HG03378 (cell line): ENCODE measurements around the gene NOTCH2NLA.
A peak's percentile ranks its signal among the peaks of the same experiment; 100 is the strongest.
"Not testable (repeated sequence)": the region's sequence is repeated elsewhere in the genome, so short reads cannot be mapped to it uniquely, and the experiment has no call there.

Experiments used
- ATAC-seq: cut with Tn5 transposase; IDR thresholded peaks from one replicate; pipeline ENCODE4 v1.9.1; 2021; ENCODE audit warnings: mild to moderate bottlenecking, moderate library complexity; ENCODE audit not compliant: unreplicated experiment

Gene NOTCH2NLA

DNA sequence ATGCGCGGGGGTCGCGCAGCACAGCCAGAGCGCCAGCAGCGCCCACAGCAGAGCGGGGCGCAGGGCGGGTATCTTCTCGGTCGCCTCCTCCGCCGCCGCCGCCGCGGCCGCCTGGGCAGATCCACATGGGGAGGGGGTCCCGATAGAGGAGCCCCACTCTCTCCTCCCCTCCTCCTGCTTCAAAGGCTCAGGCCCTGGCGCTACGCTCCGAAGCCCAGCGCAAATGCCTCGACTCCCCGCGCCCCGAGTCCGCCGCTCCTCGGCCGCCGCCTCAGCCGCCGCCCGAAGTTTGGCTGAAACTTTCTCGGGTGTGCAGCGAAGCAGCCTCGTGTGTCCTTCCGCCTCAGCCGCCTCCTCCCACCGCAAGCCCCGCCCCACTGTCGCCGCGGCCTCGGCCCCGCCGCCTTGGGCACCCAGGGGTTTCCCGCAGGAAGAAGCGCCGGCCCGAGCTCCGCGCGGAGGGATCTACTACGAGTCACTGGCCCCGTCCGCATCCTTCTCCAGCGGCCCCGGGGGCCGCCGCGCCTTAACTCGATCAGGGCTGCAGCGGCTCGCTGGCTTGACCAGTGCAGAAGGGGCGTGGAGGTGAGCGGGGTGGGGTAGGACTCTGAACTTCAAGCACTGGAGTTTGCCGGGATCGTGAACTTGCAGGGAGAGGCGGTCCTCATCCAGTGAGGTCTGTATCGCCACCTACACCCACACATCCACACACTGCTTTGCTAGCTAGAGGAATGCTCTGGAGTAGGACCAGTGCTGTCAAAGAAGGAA is at the start of gene NOTCH2NLA:
Gene NOTCH2NLA, minus strand, starts transcription at position 312 of the 768 bp plus-strand sequence. CDS start 39,684 bp downstream, outside the sequence.
- ATAC-seq: not testable (repeated sequence)

DNA sequence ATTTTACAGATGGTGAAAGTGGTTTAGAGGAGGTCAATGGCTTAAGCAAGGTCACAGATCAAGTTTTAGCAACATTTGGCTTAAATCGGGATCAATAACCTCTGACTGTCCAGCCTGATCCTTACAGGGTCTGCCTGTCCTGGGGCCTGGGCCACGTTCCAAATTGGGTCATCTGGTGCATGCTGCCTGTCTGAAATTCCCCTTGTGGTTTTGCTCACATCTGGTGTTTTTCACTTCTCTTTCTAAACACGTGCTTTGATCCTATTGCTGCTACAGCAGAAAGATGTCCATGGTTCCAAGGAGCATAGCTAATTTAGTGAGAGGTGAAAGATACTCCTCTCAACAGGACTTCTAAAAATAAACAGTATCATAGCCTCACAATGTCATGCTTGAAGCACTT is 49.5 kb upstream of the NOTCH2NLA start:
- ATAC-seq: peak; percentile 78

DNA sequence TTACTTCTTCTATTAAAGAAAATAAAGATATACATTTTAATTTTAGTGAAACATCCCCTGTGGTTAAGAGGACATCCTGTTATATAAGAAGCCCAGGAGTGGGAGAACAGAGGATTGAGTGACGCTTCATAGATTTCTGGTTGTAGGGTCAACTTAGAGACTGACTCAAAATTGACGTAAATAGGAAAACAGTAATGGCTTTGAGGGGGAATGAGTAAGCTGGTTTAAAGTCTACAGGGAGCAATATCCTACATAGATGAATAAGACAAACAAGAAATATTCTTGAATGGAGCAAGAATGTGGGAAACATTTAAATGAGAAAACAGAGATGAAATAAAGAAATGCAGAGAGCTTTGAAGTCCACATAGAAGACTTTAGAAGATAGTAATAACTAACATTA is 48.3 kb upstream of the NOTCH2NLA start:
- not testable (repeated sequence) for ATAC-seq

DNA sequence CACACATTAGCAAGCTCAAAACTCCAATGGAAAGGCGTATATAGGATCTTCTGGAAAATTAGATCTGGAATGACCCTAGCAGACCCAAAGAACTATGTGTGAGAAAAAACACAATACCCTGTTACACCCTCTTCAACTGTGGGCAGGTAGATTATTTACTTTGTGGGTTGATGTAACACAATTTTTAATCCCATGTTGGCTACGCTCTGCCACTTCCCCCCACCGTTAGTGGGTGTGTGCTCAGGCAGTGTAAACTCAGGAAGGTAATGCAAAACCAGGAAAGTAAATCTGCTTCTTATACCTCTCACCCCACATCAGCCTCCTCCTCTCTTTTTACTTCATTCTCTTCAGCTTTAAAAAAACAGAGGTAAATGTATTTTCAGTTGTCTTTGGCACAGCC is 45.3 kb upstream of the NOTCH2NLA start:
- ATAC-seq: not testable (repeated sequence)

DNA sequence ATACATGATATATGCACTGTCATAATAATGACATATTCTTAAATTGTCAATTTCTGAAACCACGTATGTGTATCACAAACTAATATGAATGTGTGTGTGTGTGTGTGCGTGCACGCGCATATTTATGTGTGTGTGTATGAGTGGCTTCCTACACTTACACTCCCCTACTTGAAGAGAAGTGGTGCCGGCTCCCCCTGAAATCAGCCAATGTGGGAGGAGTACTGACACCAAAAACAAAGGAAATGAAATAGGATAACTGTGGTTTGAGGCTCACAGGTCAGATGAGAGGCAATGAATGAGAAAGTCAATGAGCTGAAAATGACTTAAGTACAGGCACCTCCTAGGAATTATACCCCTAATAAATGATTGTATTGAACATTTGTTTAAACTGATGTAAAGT is 44.4 kb upstream of the NOTCH2NLA start:
- not testable (repeated sequence) for ATAC-seq

DNA sequence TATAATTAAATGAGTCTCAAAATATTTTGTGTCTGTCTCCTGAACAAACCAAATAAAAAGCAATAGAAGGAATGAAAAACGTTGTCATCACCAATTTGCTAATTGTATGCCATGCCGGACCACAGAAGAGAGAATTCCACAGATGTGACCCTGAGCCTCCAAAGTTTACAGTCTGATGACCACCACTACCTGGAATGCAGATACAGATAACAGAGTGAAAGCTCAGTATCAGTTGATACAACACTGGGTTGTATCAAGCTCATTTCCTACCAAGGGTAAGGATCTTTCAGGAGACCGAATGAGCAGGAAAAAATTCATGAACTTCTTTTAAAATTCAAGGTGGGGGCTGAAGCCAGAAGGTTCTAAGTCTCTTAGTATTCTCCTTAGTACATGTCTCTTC is 43.9 kb upstream of the NOTCH2NLA start:
- not testable (repeated sequence) for ATAC-seq

DNA sequence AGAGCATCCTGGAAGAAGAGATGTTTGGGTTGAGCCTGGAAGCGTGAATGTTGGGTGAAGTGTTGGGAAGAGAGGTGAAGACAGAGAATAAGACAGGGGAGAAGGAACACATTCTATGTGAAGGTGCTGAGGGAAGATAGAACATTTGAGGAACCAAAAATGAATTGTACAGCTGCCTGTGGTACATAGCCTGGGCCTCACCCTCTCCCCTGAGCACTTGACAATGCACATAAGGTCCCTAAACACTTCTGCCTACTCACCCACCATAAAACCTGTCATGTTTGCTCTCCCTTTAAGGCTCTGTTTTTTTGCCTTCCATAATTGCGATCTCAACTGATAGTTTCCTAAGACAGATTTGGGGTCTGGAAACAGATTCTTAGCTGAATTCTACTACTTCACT is 43.2 kb upstream of the NOTCH2NLA start:
- ATAC-seq: not testable (repeated sequence)

DNA sequence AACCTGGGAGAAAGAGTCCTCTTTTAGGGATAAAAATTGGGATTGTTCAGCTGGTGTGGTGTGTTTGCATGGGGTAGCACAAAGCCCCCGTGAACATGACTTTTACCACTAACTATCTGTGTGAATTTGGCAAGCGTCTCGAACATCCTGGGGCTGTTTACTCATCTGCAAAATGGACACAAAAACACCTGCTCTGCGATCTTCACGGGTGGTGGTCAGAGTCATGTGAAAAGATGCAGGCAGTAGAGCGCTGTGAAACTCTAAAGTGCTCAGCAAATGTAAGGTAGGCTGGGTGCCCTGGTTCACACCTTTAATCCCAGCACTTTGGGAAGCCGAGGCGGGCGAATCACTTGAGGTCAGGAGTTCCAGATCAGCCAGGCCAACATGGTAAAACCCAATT is 41.3 kb upstream of the NOTCH2NLA start:
- ATAC-seq: not testable (repeated sequence)

DNA sequence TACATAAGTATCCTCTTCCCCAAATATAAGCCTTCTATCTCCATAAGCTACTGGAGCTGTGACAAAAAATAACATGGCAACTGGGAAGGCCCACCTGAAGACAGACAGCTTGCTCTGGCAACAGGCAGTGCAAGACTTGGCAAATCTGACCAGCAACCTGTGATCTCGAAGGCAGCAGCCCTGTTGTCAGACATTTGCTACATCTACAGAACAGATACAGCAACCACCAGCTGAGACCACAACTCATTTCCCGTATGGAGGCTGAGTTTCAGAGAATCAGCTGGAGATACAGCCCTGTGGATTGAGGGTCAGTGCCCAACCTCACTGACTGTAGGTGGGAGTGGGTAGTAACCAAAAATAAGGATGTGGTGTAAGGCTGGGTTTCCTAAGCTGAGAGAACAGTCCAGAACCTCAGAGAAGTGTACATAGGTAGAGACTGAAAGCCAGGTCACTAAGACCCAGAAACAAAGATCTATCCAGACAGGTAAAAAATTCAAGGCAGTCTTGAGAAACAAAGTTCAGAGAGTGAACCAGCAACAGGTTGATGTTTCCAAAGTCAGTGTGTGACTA is 37.4 kb upstream of the NOTCH2NLA start:
- not testable (repeated sequence) for ATAC-seq

DNA sequence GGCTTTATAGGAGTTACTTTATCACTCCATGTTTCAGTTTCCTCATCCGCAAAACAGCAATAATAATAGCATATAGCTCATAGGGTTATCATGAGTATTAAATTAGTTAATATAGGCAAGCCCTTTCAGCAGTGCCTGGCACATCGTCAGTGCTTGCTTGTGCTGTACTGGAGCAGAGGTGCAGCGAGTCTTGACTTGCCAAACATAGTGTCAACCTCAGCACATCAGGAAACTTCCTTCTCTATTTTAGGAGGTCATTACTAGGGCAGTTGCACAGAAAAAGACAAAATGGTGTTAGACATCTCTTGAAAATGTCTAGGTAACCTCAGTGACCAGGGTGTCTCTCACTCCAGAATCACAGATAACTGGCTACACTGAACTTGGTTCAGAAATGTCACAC is 35.9 kb upstream of the NOTCH2NLA start:
- not testable (repeated sequence) for ATAC-seq

DNA sequence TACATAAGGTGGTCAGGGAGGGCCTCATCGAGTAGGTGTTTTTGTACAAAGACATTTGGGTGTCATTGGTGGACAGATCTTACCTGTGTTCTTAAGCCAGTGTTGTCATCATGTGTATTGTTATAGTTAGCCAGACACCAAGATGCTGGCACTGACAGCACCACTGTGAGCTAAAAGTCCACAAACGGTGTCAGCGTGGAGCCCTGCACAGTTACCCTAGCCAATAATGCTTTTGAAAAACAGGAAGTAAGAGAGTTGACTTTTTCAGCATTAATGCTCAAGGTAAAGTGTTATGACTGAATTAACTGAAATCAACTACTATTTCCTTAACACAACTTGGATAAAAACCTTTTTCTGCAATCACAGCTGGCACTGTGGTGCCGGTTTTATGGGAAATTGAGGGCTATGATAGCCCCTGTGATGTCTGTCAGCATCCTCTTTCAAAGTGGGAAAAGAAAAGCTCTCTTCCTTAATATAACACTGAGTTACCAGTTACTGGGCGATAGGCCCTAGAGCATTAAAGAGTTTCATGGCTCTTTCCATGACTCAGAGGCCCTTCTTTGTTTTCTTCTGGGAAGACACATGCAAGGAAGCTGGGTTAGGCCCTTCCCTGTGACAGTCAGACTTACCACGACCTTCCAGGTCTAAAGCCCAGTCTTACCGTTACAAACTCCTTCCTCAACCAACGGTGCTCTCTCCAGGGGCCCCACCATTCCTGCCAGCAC is 31.3 kb upstream of the NOTCH2NLA start:
- ATAC-seq: not testable (repeated sequence)

DNA sequence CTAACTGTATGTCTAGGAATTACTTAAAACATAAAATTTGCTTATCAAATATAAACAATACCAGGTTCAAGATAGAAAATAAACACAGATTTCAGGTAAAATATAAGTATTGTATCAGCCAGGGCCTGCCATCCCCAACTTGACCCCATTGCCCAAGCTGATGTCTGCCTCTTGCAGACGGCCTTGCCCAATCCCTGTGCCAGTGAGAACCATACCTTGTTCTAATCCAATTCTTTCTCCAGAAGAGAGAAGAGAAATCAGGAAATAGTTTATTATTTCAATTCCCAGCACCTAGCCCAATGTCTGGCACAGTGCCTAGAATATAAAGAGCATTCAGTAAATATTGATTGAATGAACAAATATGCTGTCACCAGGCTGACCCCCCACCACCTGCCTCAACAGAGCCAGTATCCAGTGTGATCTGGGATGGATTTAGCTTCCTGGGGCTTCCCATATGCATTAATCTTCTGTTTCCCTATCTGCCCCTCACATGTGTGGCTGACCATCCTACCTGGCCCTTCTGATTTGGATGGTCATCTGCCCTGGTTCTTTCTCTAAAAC is 29.3 kb upstream of the NOTCH2NLA start:
- ATAC-seq: not testable (repeated sequence)

DNA sequence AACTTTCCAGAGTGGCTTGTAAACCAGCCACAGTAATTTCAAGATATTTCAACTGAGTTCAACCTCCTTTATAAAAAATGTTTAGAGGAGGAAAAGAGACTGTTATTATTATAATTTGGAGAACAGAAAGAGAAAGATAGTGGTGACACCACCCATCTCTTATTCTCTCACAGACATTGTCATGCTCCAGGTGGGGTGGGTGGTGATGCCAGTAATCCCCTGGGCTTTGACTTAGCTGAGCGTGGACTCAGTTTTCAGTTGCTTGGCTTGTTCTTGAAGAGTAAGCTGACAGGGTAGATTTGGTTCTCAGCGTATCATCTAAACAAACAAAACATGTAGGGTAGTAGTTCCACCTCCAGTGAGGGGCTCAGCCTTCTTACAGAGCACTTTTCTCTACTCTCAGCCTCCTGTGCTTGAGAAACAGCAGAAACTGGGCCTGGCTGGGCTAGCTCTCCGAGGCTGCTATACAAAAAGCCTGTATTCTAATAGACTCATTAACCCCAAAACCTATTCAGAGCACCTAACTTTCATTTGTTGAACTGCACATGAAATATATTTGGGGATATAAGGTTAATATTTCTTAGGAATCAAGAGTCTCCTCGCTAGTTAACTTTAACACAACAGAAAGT is 25.9 kb upstream of the NOTCH2NLA start:
- ATAC-seq: peak; percentile 44

DNA sequence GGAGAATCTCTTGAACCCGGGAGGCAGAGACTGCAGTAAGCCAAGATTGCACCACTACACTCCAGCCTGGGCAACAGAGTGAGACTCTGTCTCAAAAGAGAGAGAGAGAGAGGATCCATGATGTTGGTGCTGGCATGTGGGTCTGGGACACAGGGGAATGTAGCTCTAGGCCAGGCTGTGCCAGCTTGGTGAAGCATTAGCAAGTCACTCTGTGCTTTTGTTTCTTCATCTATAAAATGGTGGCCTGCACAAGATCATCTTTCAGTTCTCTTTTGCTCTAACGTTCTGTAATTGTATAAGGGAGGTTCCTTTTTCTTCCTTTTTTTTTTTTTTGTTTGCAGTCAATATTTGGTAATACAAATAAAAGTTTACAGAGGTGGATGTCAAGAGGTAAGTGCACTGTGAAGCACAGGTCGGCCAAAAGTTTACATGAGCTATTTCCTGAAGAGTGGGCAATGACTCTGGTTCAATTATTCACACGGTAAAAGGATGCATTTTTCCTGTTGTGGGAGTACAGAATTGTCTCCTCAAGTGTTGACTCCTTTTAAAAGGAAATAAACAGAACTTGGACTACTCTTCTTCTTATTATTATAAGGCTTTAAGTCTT is 24.5 kb upstream of the NOTCH2NLA start:
- not testable (repeated sequence) for ATAC-seq

DNA sequence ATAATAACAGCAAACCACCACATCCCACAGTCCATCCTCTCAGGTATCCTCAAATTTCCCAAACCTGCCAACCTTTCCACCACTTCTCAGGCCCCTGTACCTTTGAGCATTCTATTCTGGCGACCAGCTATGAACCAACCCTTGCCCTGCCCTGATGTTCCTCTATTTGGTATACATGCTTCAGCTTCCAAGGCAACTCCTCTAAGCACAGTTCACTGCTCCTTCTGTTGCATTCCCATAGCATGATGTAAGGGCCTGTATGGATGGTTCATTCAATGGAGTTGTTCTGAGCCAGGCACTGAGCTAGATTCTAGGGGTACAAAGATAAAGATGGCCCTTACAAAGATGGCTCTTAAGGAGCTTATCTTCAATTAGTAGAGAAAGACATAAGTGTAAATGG is 22.7 kb upstream of the NOTCH2NLA start:
- ATAC-seq: not testable (repeated sequence)

DNA sequence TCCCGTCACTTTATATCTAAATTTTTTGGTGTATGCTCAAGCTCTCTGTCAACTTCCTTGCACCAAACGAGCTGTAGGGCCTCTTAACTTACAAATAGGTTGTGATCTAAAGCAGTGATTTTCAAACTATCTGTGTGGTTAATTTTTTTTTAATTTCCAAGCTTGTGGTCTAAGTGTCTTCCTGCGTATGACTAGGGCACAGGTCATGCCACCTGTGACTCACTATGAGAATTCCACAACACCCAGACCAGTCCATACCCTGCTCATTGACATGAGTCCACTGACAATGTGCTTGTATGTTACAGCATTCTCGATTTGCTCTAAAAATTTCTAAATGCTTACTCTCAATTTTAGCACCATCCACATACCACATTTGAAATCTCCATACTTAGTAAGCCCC is 19.8 kb upstream of the NOTCH2NLA start:
- ATAC-seq: not testable (repeated sequence)

DNA sequence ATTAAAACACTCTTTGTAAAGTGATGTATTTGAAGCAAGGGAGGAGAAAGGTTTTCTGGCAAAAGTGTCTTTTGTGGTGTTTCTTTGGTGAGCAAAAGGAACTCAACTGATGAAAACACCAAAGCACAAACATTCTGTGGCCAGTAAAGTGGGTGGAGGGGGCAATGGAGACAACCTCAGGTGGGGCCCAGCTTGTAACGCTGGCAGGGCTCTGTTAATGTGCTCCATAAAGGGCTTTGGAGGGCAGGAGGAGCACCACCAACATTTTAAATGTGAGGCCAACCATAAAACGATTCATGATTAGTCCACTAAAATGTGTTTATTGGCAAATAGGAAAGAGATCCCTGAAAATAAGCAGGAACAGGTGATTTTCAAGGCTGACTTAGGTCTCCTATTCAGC is 7.8 kb upstream of the NOTCH2NLA start:
- ATAC-seq: not testable (repeated sequence)

DNA sequence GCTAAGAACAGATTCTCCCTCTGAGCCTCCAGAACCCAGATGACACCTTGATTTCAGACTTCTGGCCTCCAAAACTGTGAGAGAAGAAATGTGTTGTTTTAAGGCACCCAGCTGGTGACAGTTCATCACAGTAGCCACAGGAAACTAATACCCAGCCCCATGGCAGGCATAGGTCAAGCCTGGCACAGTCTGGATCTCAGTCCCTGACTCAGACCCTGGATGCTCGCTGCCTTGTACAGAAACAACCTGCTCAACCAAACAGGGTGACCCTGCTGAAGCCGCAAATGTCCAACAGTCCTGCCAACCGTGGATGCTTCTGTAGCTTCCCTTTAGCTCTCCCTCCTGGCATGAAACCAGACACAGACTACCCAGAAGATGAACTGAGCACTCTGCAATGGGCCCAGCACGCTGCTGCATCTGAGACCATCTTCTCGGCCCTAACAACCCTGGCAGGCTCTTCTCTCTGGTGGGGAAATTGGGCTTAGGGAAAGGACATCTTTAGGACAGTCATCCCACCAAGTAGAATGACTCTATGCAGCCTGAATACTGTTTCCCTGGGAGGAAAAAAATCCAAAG is 7.3 kb upstream of the NOTCH2NLA start:
- ATAC-seq: not testable (repeated sequence)

DNA sequence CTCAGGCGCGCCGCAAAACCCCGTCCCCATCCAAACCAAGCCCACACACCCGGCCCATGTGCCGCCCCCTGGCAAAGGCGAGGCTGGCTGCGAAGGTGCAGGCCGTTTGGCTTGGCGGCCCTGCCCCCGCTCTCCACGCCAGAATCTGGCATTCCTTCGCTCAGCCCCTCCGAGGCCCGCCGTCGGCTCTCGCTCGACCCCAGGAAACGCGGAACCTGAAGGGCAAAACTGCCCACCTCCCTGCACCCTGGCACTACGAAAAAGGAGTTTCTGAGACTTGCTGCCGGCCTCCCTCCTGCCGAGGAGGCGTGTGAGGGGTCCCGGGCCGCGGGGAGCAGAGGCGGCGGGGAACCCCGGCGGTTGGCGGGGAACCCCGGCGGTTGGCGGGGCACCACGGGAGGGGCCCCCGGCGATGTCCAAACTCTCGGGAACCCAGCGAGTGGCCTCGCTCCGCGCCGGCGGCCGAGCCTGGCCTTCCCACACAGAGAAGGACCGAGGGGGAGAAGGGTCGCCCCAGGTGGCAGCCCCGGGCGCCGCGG is 608 bp downstream of the NOTCH2NLA start:
- not testable (repeated sequence) for ATAC-seq

DNA sequence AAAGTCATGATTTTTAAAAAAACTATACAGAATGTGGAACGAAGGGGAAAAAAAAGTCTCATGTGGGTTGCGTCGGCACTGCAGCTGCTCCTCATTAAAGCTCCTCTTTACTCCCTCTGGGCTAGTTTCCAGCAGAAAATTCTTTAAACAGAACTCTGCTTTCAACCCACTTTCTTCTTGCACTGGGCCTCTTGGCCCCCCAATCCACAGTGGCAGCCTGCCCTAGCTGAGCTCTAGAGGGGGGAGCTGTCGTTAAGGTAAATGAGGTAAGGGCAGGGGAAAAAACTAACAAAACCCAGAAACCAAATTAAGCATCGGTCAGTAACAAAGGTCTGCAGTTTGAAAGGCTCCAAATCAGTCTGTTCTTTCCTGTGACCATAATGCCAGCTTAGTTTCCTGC is 54.3 kb downstream of the NOTCH2NLA start:
- ATAC-seq: not testable (repeated sequence)
